Measurements from ENCODE around the gene C19orf38. TPM values are rescaled to one million over a fixed set of nuclear protein-coding genes. Genes with fewer than 3 reads are reported as not detected.

C19orf38 gene
- polyA plus RNA-seq, 1 donor from 2014 or later, result not detected

DNA sequence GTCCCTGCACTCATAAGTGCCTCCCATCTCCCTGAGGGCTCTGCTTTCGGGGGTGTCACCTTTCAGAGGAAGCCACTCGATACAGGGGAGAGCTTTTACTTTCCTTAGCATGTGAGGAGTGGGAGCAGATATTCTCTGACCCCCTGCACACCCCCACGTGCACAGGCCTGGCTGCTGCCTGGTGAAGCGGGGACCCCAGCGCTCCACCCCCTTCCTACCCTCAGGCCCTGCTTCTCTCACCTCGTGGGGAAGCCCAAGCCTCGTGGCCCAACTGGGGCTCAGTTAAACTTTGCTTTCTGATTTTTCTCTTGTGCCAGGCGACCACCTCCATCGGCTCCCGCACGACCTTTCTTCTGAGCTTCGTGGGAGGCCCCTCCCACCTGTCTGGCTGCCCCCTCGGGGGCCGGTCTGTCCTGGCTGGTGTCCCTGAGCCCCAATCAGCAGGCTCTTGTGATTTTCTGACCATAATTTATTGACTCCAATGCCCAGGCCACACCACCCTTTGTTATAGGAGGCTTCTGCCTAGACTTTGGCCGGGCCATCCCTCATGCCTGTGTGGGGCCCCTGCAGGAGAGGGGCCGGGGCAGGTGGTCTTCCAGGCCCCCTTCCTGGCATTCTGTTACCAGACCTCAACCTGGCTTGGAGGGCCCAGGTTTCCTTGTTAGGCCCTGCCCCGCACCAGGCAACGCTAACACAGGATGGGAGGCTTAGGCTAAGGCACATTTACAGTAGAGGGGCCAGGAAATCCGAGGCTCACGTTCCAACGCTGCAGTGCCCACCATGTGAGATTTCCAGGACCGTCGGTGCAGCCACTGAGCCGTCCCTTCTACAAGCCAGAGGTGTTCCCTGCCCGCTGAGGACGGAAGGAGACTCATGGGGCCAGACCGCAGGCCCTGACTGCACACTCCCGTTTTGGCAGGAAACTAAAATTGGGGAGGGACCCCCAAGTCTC is 16.0 kb upstream of the C19orf38 start:
- Histone ChIP-seq H3K27ac (ENCODE audit: low read length) (no peak overlapping the region), H3K79me2 (replicated peaks; ENCODE audit: insufficient read depth, low read length) (no peaks in the 10 kb centered on the region), H3K4me2 (ENCODE audit: low read length) (no peak overlapping the region), H2AFZ (ENCODE audit: low read depth, low read length) (no peak overlapping the region), H4K20me1 (ENCODE audit: insufficient read depth) (no peaks in the 10 kb centered on the region), H3K27me3 (ENCODE audit: insufficient read depth, low read depth, low read length) (no peaks in the 10 kb centered on the region), H3K36me3 (ENCODE audit: insufficient read depth, low read length) (no peaks in the 10 kb centered on the region), H3K9me2 (ENCODE audit: insufficient read depth, low read length) (no peaks in the 10 kb centered on the region), H3F3A (ENCODE audit: insufficient read depth, low read length, poor library complexity, severe bottlenecking) (no peaks in the 10 kb centered on the region), H3K4me3 (ENCODE audit: low read length) (no peak overlapping the region), H3K9me3 (ENCODE audit: low read length) (no peaks in the 10 kb centered on the region), H3K9ac (ENCODE audit: low read length) (no peak overlapping the region)
- no peak for TF ChIP-seq RAD21 (conservative IDR thresholded peaks at IDR 0.05)
- no peak for TF ChIP-seq MXI1 (conservative IDR thresholded peaks at IDR 0.05; ENCODE audit: poor library complexity, severe bottlenecking)
- no peak for TF ChIP-seq SMC3 (conservative IDR thresholded peaks at IDR 0.05; ENCODE audit: poor library complexity)
- TF ChIP-seq POLR2AphosphoS5 (IDR thresholded peaks at IDR 0.05), result no peak
- no peak for TF ChIP-seq EZH2 (IDR thresholded peaks at IDR 0.05; ENCODE audit: borderline replicate concordance, insufficient read depth, low read length, poor library complexity, severe bottlenecking)
- TF ChIP-seq, protein P1, sequence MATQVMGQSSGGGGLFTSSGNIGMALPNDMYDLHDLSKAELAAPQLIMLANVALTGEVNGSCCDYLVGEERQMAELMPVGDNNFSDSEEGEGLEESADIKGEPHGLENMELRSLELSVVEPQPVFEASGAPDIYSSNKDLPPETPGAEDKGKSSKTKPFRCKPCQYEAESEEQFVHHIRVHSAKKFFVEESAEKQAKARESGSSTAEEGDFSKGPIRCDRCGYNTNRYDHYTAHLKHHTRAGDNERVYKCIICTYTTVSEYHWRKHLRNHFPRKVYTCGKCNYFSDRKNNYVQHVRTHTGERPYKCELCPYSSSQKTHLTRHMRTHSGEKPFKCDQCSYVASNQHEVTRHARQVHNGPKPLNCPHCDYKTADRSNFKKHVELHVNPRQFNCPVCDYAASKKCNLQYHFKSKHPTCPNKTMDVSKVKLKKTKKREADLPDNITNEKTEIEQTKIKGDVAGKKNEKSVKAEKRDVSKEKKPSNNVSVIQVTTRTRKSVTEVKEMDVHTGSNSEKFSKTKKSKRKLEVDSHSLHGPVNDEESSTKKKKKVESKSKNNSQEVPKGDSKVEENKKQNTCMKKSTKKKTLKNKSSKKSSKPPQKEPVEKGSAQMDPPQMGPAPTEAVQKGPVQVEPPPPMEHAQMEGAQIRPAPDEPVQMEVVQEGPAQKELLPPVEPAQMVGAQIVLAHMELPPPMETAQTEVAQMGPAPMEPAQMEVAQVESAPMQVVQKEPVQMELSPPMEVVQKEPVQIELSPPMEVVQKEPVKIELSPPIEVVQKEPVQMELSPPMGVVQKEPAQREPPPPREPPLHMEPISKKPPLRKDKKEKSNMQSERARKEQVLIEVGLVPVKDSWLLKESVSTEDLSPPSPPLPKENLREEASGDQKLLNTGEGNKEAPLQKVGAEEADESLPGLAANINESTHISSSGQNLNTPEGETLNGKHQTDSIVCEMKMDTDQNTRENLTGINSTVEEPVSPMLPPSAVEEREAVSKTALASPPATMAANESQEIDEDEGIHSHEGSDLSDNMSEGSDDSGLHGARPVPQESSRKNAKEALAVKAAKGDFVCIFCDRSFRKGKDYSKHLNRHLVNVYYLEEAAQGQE (IDR thresholded peaks at IDR 0.05; ENCODE audit: borderline replicate concordance), result no peak
- TF ChIP-seq EP300 (conservative IDR thresholded peaks at IDR 0.05; ENCODE audit: poor library complexity, severe bottlenecking), result no peak
- TF ChIP-seq TAF1 (IDR thresholded peaks at IDR 0.05; ENCODE audit: low read depth), result no peak
- TF ChIP-seq, protein P2, sequence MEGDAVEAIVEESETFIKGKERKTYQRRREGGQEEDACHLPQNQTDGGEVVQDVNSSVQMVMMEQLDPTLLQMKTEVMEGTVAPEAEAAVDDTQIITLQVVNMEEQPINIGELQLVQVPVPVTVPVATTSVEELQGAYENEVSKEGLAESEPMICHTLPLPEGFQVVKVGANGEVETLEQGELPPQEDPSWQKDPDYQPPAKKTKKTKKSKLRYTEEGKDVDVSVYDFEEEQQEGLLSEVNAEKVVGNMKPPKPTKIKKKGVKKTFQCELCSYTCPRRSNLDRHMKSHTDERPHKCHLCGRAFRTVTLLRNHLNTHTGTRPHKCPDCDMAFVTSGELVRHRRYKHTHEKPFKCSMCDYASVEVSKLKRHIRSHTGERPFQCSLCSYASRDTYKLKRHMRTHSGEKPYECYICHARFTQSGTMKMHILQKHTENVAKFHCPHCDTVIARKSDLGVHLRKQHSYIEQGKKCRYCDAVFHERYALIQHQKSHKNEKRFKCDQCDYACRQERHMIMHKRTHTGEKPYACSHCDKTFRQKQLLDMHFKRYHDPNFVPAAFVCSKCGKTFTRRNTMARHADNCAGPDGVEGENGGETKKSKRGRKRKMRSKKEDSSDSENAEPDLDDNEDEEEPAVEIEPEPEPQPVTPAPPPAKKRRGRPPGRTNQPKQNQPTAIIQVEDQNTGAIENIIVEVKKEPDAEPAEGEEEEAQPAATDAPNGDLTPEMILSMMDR (IDR thresholded peaks at IDR 0.05; ENCODE audit: poor library complexity, severe bottlenecking), result no peak

DNA sequence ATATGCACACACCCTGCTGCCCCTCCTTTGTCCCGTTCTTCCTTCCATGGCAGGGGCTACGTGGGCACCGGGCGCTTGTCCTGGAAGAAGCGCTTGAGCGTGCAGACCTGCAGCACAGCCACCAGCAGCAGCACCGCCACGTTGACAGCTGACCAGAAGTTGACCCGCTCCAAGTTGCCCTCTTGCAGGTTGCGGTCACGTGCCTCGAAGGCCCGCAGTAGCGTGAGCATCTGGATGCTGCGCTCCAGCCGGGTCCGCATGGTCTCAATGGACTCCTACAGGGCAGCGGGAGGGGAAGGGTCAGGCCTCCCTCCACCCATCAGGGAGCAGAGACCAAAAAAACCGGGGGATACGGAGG is 15.3 kb upstream of the C19orf38 start:
- H3K4me2 ChIP-seq (ENCODE audit: low read length), result no peak overlapping the region
- no peak overlapping the region for H3K4me3 ChIP-seq (ENCODE audit: low read length)
- H3K9me3 ChIP-seq (ENCODE audit: low read length), result no peaks in the 10 kb centered on the region
- no peak overlapping the region for H3K9ac ChIP-seq (ENCODE audit: low read length)
- H3K79me2 ChIP-seq (replicated peaks; ENCODE audit: insufficient read depth, low read length), result no peaks in the 10 kb centered on the region
- no peak for TF ChIP-seq EP300 (conservative IDR thresholded peaks at IDR 0.05; ENCODE audit: poor library complexity, severe bottlenecking)
- no peak for TF ChIP-seq RAD21 (conservative IDR thresholded peaks at IDR 0.05)
- H3K27ac ChIP-seq (ENCODE audit: low read length), result no peak overlapping the region
- no peaks in the 10 kb centered on the region for H3K9me2 ChIP-seq (ENCODE audit: insufficient read depth, low read length)
- no peaks in the 10 kb centered on the region for H3F3A ChIP-seq (ENCODE audit: insufficient read depth, low read length, poor library complexity, severe bottlenecking)
- no peaks in the 10 kb centered on the region for H4K20me1 ChIP-seq (ENCODE audit: insufficient read depth)
- no peaks in the 10 kb centered on the region for H3K36me3 ChIP-seq (ENCODE audit: insufficient read depth, low read length)
- no peaks in the 10 kb centered on the region for H3K27me3 ChIP-seq (ENCODE audit: insufficient read depth, low read depth, low read length)
- no peak overlapping the region for H2AFZ ChIP-seq (ENCODE audit: low read depth, low read length)

Measured in neural cell (in vitro differentiated cells).